H1 (cell line): ENCODE measurements around the gene CC2D2A. TPM values are rescaled to one million over a fixed set of nuclear protein-coding genes. Genes with fewer than 3 reads are reported as not detected.

Experiments
- BRCA1 ChIP-seq: IDR thresholded peaks from 2 replicates; pipeline ENCODE4 v1.6.1; 2012; ENCODE audit warnings: low read depth, low read length, improper control_type of control experiment
- CEBPB ChIP-seq: IDR thresholded peaks from 2 replicates; pipeline ENCODE4 v1.6.1; 2012; ENCODE audit warnings: low read depth, low read length
- CREB1 ChIP-seq: IDR thresholded peaks from 2 replicates; pipeline ENCODE4 v1.6.1; 2012; ENCODE audit warnings: inconsistent platforms
- HDAC2 ChIP-seq, 2 experiments: fragments of 300-600 bp in 1 of 2; sonication (generic) in 1 of 2; IDR thresholded peaks; 2 replicates each; pipeline ENCODE4 v1.6.1; 2011 to 2012; ENCODE audit warnings: low read depth in 2 of 2, low read length in 2 of 2, mild to moderate bottlenecking in 2 of 2, moderate library complexity in 2 of 2, borderline replicate concordance in 1 of 2, inconsistent platforms in 1 of 2
- KDM1A ChIP-seq: fragments of 200-600, 300-600 bp; sonication (generic); IDR thresholded peaks from 2 replicates; pipeline ENCODE4 v1.7.1; 2016; ENCODE audit warnings: mild to moderate bottlenecking, low read length, borderline replicate concordance
- MAFK ChIP-seq: IDR thresholded peaks from 2 replicates; pipeline ENCODE4 v1.6.1; 2012; ENCODE audit warnings: low read depth, mild to moderate bottlenecking, improper control_type of control experiment, low read length
- NRF1 ChIP-seq: IDR thresholded peaks from 2 replicates; pipeline ENCODE4 v1.6.1; 2011; ENCODE audit warnings: mild to moderate bottlenecking, low read depth, low read length, improper control_type of control experiment
- PHF8 ChIP-seq: fragments of 200-600 bp; sonication (generic); conservative IDR thresholded peaks from 2 replicates; pipeline ENCODE4 v1.7.1; 2012; ENCODE audit warnings: low read depth, mild to moderate bottlenecking, inconsistent platforms, low read length, moderate library complexity
- POLR2A ChIP-seq, 2 experiments: IDR thresholded peaks; 1 replicate in 1 of 2; 2 replicates in 1 of 2; pipeline ENCODE4 v1.6.1; 2011; ENCODE audit warnings: low read depth in 2 of 2, low read length in 2 of 2, mild to moderate bottlenecking in 2 of 2; ENCODE audit errors: control extremely low read depth in 1 of 2
- SP1 ChIP-seq: IDR thresholded peaks from 2 replicates; pipeline ENCODE4 v1.6.1; 2011; ENCODE audit warnings: low read depth, low read length
- polyA plus RNA-seq, 7 experiments: library from polyadenylated mRNA; depleted of rRNA in 3 of 7; stranded (reverse) in 5 of 7; unstranded in 2 of 7; fragments of >200 nt in 5 of 7; fragments of 200-250 nt in 2 of 7; gene quantifications; 1 replicate in 5 of 7; 2 replicates in 1 of 7; 4 replicates in 1 of 7; pipeline versions ENCODE4 v1.2.1 to v1.2.3, GENCODE V29; 2011 to 2013; ENCODE audit warnings: missing spikeins in 2 of 7, mixed read lengths in 2 of 7
- total RNA-seq: library from RNA; stranded (reverse); fragmentation: NEBNext Ultra II Directional; extraction: Animal tissue kit (Norgen Biotek cat#: 25700); gene quantifications from 2 replicates; pipeline ENCODE4 v1.2.1, GENCODE V29; 2021

CC2D2A gene
- total and polyA plus RNA-seq, 2 of the 8 experiments (the other 6 are each of a cell fraction or from before 2014, with no cell fraction given), result 11.0 to 12.2 TPM

DNA sequence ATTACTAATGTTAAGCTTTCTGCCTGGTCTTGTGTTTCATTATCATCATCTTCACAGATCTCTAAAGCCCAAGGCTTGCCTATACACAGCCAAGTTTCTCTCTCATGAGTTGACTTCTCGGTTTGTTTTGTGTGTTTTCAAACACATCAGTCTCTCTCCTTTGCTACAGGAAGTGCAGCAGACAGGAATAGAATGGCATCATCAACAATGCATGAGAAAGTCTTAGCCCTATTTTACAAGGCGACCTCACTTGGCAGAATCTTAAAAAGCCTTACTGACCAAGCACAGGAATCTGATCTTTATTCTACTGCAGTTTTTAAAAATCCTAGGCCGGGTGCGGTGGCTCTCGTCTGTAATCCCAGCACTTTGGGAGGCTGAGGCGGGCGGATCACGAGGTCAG lies 36.8 kb downstream of the CC2D2A start (continued):
- TF ChIP-seq PHF8 (no peak), KDM1A (no peak), MAFK (no peak), SP1 (no peak), HDAC2 (IDR thresholded peaks at IDR 0.05; ENCODE audit: borderline replicate concordance in 1 of 2, low read depth in 2 of 2, low read length in 2 of 2) (no peak), CEBPB (no peak), NRF1 (no peak), CREB1 (no peak), POLR2A (IDR thresholded peaks at IDR 0.05; ENCODE audit: control extremely low read depth in 1 of 2, low read depth in 2 of 2, low read length in 2 of 2) (no peak), BRCA1 (no peak)
